SK-N-MC (cell line): Measurements from ENCODE around the gene LEF1.

Source experiments
- EZH2 ChIP-seq: fragments of 200-600 bp; sonication (generic); IDR thresholded peaks from one replicate; pipeline ENCODE4 v1.6.1; 2017; ENCODE audit warnings: antibody characterized with exemption
- FOXP2 ChIP-seq: optimal IDR thresholded peaks from 2 replicates; pipeline ENCODE3; 2011; ENCODE audit warnings: mild to moderate bottlenecking, moderate library complexity; ENCODE audit not compliant: insufficient read depth; ENCODE audit errors: extremely low read length, control extremely low read depth
- POLR2AphosphoS5 ChIP-seq: IDR thresholded peaks from 2 replicates; pipeline ENCODE4 v1.6.1; 2012; ENCODE audit warnings: mild to moderate bottlenecking, low read depth, low read length, borderline replicate concordance

GRCh38 chr4:108006361-108006760, 162.4 kb downstream of the LEF1 start:
- TF ChIP-seq POLR2AphosphoS5 (no peak), EZH2 (no peak), FOXP2 (no peak)
